Common myeloid progenitor, CD34-positive (primary cell): ENCODE results near the gene ZNF668. TPM values are rescaled to one million over a fixed set of nuclear protein-coding genes. Genes with fewer than 3 reads are reported as not detected.

Source experiments
- CTCF ChIA-PET: fragments of 350-600 bp; sonication (Branson Sonifier 250); formaldehyde crosslinking; loops from one replicate; lab custom pipeline; 2021; ENCODE audit warnings: antibody characterized with exemption; lab: Charles Lee
- POLR2A ChIA-PET: fragments of 350-600 bp; sonication (Branson Sonifier 250); formaldehyde crosslinking; loops from one replicate; lab custom pipeline; 2021; ENCODE audit warnings: antibody characterized with exemption; lab: Charles Lee
- DNase-seq, 3 donors: peaks; one replicate each; pipeline versions ENCODE4 v3.0.0 to v3.0.0-alpha.2; 2013
- H3K27ac ChIP-seq, 2 experiments: 1 replicate in 1 of 2; 2 replicates in 1 of 2; pipeline ENCODE4 v1.7.0; 2013; ENCODE audit warnings: inconsistent platforms in 2 of 2, low read length in 2 of 2, mild to moderate bottlenecking in 2 of 2, low read depth in 1 of 2, moderate library complexity in 1 of 2; ENCODE audit not compliant: severe bottlenecking in 2 of 2, insufficient read depth in 1 of 2, poor library complexity in 1 of 2
- H3K27me3 ChIP-seq, 5 experiments: replicated peaks in 2 of 5; 1 replicate in 3 of 5; 2 replicates in 2 of 5; pipeline versions ENCODE4 v1.6.1 to v1.7.0; 2013; ENCODE audit warnings: low read length in 4 of 5, mild to moderate bottlenecking in 2 of 5, moderate library complexity in 2 of 5, inconsistent platforms in 1 of 5; ENCODE audit not compliant: insufficient read depth in 5 of 5, control insufficient read depth in 4 of 5
- H3K36me3 ChIP-seq, 4 experiments: 1 replicate in 2 of 4; 2 replicates in 2 of 4; pipeline versions ENCODE4 v1.6.1 to v1.7.0; 2013; ENCODE audit warnings: low read length in 3 of 4, control low read depth in 1 of 4, mild to moderate bottlenecking in 1 of 4; ENCODE audit not compliant: control insufficient read depth in 4 of 4, insufficient read depth in 4 of 4
- H3K4me1 ChIP-seq, 4 experiments: 1 replicate in 3 of 4; 2 replicates in 1 of 4; pipeline versions ENCODE4 v1.6.1 to v1.7.1; 2013; ENCODE audit warnings: low read length in 3 of 4, mild to moderate bottlenecking in 3 of 4, control low read depth in 1 of 4, inconsistent platforms in 1 of 4, moderate library complexity in 1 of 4; ENCODE audit not compliant: control insufficient read depth in 4 of 4, insufficient read depth in 4 of 4; ENCODE audit errors: control extremely low read depth in 1 of 4
- H3K4me3 ChIP-seq, 7 experiments: 1 replicate in 4 of 7; 2 replicates in 3 of 7; pipeline versions ENCODE4 v1.5.1 to v1.7.0; 2013; ENCODE audit warnings: mild to moderate bottlenecking in 7 of 7, low read length in 6 of 7, moderate library complexity in 6 of 7, inconsistent platforms in 2 of 7, low read depth in 2 of 7, control low read depth in 1 of 7; ENCODE audit not compliant: insufficient read depth in 4 of 7, control insufficient read depth in 1 of 7; ENCODE audit errors: extremely low read depth in 1 of 7
- H3K9me3 ChIP-seq, 5 experiments: 1 replicate in 4 of 5; 2 replicates in 1 of 5; pipeline versions ENCODE4 v1.6.1 to v1.7.1; 2013; ENCODE audit warnings: low read length in 4 of 5, mild to moderate bottlenecking in 2 of 5, inconsistent platforms in 1 of 5, low read depth in 1 of 5, moderate library complexity in 1 of 5; ENCODE audit not compliant: control insufficient read depth in 4 of 5, insufficient read depth in 2 of 5; ENCODE audit errors: control extremely low read depth in 1 of 5
- WGBS: methylation state at CpG from one replicate; pipeline ENCODE4 v1.1.5; 2013; ENCODE audit not compliant: insufficient coverage; 5-methylcytosine and 5-hydroxymethylcytosine counted together
- polyA plus RNA-seq: library from polyadenylated mRNA; unstranded; fragments of 120-200 nt; gene quantifications from one replicate; pipeline ENCODE4 v1.2.1, GENCODE V29; 2013

Gene ZNF668
- polyA plus RNA-seq, result 6.7 TPM

- ChIA-PET CTCF (interaction anchor here (0.6 to 1.2 kb wide), 13 partner anchors 9 to 154 kb away, joined by 3 to 12 read pairs (median 3); partner anchors contain the start of genes STX4 and VKORC1), POLR2A (interaction anchor here (0.8 to 2.3 kb wide), 9 partner anchors 10 to 106 kb away, joined by 3 to 12 read pairs (median 4); partner anchors contain the start of genes FUS, KAT8 and STX4)
- Histone ChIP-seq H3K27me3 (no peaks in the 10 kb centered on the region), H3K36me3 (peaks cover 0 to 33% (median 25%) of the 10 kb centered on the region in 4 experiments), H3K4me1 (peaks cover 12 to 34% (median 24%) of the 10 kb centered on the region in 4 experiments), H3K9me3 (no peaks in the 10 kb centered on the region), H3K4me3 (peak within 1 kb of the TSS; percentile 93 to 100 (median 97)), H3K27ac (peak within 1 kb of the TSS; percentile 97 to 99)
- 0% methylated on average over 33 of the region's 48 CpGs for WGBS
- DNase-seq, result peak; percentile 100
These were observed at the start of gene ZNF668, which contains the start of gene ZNF646 for GRCh38 chr16:31073970-31074813. TSS of gene ZNF668 (minus strand) at chr16:31074240. CDS start at chr16:31064459, 9,781 bp downstream. TSS of gene ZNF646 (plus strand) at chr16:31074422. CDS start at chr16:31076325, 1,903 bp downstream.

GRCh38 chr16:31120129-31120528 lies 46.1 kb upstream of the ZNF668 start:
- Histone ChIP-seq H3K27me3 (no peaks in the 10 kb centered on the region), H3K27ac (no peak overlapping the region), H3K9me3 (no peaks in the 10 kb centered on the region), H3K36me3 (peaks cover 9 to 36% (median 25%) of the 10 kb centered on the region in 4 experiments), H3K4me1 (peaks cover 7 to 20% (median 15%) of the 10 kb centered on the region in 4 experiments), H3K4me3 (no peak overlapping the region)
- WGBS, result 94% methylated on average over 13 of the region's 16 CpGs
- POLR2A ChIA-PET, result no interaction called here
- CTCF ChIA-PET, result interaction anchor here (0.6 to 5.3 kb wide), 4 partner anchors 9 to 22 kb away, joined by 3 to 38 read pairs (median 6); no protein-coding TSS in a partner anchor
- no peak for DNase-seq

- peaks cover 9 to 29% (median 20%) of the 10 kb centered on the region in 4 experiments for H3K36me3 ChIP-seq
- DNase-seq, result no peak
- CTCF ChIA-PET, result interaction anchor here (1.1 to 5.3 kb wide), 6 partner anchors 9 to 325 kb away, joined by 3 to 38 read pairs (median 6); partner anchors contain the start of gene PRSS8
These were observed 44.4 kb upstream of the ZNF668 start for GRCh38 chr16:31118223-31119155.

GRCh38 chr16:31117384-31118222 lies 43.6 kb upstream of the ZNF668 start, which contains the start of gene KAT8:
TSS of gene KAT8 (plus strand) at chr16:31117664. CDS start at chr16:31117682, 18 bp downstream.
- 0% methylated on average over 17 of the region's 68 CpGs for WGBS
- peaks cover 9 to 33% (median 20%) of the 10 kb centered on the region in 4 experiments for H3K36me3 ChIP-seq
- POLR2A ChIA-PET, result interaction anchor here (0.6 to 1.6 kb wide), 7 partner anchors 12 to 62 kb away, joined by 3 to 18 read pairs (median 6); partner anchors contain the start of genes FUS, ZNF646 and ZNF668
- DNase-seq, result peak; percentile 98 to 99 (median 99)
- H3K27ac ChIP-seq, result peak within 1 kb of the TSS; percentile 51 to 88
- H3K27me3 ChIP-seq, result no peaks in the 10 kb centered on the region
- H3K4me3 ChIP-seq, result peak within 1 kb of the TSS; percentile 64 to 96 (median 87)
- no peaks in the 10 kb centered on the region for H3K9me3 ChIP-seq
- CTCF ChIA-PET, result interaction anchor here (0.8 to 5.3 kb wide), 8 partner anchors 10 to 326 kb away, joined by 3 to 38 read pairs (median 5); partner anchors contain the start of genes BCKDK and PRSS8
- peaks cover 11 to 40% (median 34%) of the 10 kb centered on the region in 4 experiments for H3K4me1 ChIP-seq

More at GRCh38 chr16:31118223-31119155, 44.4 kb upstream of the ZNF668 start:
- Histone ChIP-seq H3K4me3 (peak overlapping the region; percentile 57 to 96 (median 87)), H3K9me3 (no peaks in the 10 kb centered on the region), H3K27ac (peak overlapping the region; percentile 51 to 88), H3K4me1 (peaks cover 7 to 31% (median 25%) of the 10 kb centered on the region in 4 experiments), H3K27me3 (no peaks in the 10 kb centered on the region)
- POLR2A ChIA-PET, result interaction anchor here (1.2 to 1.6 kb wide), 5 partner anchors 11 to 62 kb away, joined by 4 to 18 read pairs (median 8); partner anchors contain the start of gene FUS
- WGBS, result 53% methylated on average over 5 of the region's 9 CpGs

GRCh38 chr16:31114468-31114867 lies 40.4 kb upstream of the ZNF668 start:
- Histone ChIP-seq H3K4me1 (peaks cover 12 to 47% (median 38%) of the 10 kb centered on the region in 4 experiments), H3K4me3 (no peak overlapping the region), H3K36me3 (peaks cover 10 to 38% (median 28%) of the 10 kb centered on the region in 4 experiments), H3K9me3 (no peaks in the 10 kb centered on the region), H3K27ac (peak overlapping the region in 1 of 2 experiments; percentile 45), H3K27me3 (no peaks in the 10 kb centered on the region)
- ChIA-PET POLR2A (interaction anchor here (0.6 to 1.7 kb wide), 3 partner anchors 28 kb away, joined by 3 to 8 read pairs (median 4); no protein-coding TSS in a partner anchor), CTCF (interaction anchor here (0.6 to 3.5 kb wide), 7 partner anchors 19 to 161 kb away, joined by 3 to 27 read pairs (median 4); partner anchors contain the start of genes HSD3B7, ZNF646 and ZNF668)
- DNase-seq, result no peak
- 97% methylated on average over 7 of the region's 8 CpGs for WGBS
